Measurements from ENCODE around the gene IL36RN. TPM values are rescaled to one million over a fixed set of nuclear protein-coding genes. Genes with fewer than 3 reads are reported as not detected.

IL36RN gene
- total RNA-seq, 6 experiments from 2014 or later = not detected

DNA sequence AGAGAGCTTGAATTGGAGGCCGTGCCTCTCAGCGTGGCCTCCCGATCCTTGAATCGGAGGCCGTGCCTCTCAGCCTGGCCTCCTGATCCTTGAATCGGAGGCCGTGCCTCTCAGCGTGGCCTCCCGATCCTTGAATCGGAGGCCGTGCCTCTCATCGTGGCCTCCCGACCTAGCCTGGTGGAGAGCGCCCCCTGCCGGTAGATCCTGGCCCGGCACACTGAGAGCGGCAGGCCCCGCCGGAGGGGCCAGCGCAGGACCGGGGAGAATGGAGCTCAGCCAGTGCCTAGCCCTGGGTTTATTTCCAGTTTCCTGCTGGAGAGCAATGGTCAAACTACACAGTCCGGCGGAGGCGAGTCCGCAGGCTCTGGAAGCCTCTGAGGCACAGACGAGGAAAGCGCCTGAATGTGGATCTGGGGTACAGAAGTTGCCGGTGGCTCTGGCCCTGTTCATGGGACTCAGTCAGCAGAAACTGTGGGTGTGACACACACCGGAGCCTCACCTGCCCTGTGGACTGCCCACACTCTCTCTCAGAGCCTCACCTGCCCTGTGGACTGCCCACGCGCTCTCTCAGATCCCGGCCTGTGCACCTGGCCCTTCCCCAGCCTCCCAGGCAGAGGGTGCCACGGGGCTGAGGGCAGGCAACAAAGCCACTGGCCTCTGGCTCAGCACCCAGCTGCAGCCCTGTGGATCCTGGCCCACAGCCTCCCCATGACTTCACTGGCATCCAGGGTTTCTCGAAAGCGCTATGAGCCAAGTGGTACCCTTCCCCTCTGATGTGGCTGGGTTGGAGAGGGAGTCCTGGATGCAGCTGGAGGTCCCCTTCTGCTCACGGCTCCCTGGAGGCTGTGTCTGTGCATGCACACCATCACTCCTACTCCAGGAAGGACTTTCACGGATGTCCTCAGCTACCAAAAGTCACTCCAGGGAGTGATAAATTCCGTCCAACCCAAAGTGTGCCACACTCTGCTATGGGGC is 7.8 kb upstream of the IL36RN start:
- intact Hi-C loops (cut with DNase I) = no loop called here
- no peak overlapping the region for H3K27ac ChIP-seq
- DNase-seq (no peak), ATAC-seq (peak in 1 of 4 donors; percentile 40)
- no peak overlapping the region for H3K4me3 ChIP-seq
- no peaks in the 10 kb centered on the region for H3K27me3 ChIP-seq
- WGBS (ENCODE audit: insufficient coverage, low coverage, low lambda C conversion rate, missing lambda C conversion rate) = 66% methylated on average over 4 of the region's 38 CpGs
- H3K36me3 ChIP-seq = no peaks in the 10 kb centered on the region
- H3K9me3 ChIP-seq = no peaks in the 10 kb centered on the region
- TF ChIP-seq, protein P1, sequence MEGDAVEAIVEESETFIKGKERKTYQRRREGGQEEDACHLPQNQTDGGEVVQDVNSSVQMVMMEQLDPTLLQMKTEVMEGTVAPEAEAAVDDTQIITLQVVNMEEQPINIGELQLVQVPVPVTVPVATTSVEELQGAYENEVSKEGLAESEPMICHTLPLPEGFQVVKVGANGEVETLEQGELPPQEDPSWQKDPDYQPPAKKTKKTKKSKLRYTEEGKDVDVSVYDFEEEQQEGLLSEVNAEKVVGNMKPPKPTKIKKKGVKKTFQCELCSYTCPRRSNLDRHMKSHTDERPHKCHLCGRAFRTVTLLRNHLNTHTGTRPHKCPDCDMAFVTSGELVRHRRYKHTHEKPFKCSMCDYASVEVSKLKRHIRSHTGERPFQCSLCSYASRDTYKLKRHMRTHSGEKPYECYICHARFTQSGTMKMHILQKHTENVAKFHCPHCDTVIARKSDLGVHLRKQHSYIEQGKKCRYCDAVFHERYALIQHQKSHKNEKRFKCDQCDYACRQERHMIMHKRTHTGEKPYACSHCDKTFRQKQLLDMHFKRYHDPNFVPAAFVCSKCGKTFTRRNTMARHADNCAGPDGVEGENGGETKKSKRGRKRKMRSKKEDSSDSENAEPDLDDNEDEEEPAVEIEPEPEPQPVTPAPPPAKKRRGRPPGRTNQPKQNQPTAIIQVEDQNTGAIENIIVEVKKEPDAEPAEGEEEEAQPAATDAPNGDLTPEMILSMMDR (IDR thresholded peaks at IDR 0.05) = no peak
- TF ChIP-seq POLR2A (IDR thresholded peaks at IDR 0.05) = no peak
- H3K4me1 ChIP-seq = no peaks in the 10 kb centered on the region

GRCh38 chr2:113052396-113052917 is 6.5 kb upstream of the IL36RN start, which contains the start of gene IL36B:
TSS of gene IL36B (minus strand) at chr2:113052867.
- ATAC-seq (no peak), DNase-seq (no peak)
- Histone ChIP-seq H3K4me3 (no peak within 1 kb of the TSS), H3K27ac (no peak within 1 kb of the TSS), H3K4me1 (no peaks in the 10 kb centered on the region), H3K9me3 (no peaks in the 10 kb centered on the region), H3K36me3 (no peaks in the 10 kb centered on the region), H3K27me3 (no peaks in the 10 kb centered on the region)
- intact Hi-C loops (cut with DNase I) = no loop called here
- 63% methylated on average over 6 of the region's 6 CpGs for WGBS (ENCODE audit: insufficient coverage, low coverage, low lambda C conversion rate, missing lambda C conversion rate)
- no peak for TF ChIP-seq POLR2A (IDR thresholded peaks at IDR 0.05)
- TF ChIP-seq, protein P1 (IDR thresholded peaks at IDR 0.05) = no peak

DNA sequence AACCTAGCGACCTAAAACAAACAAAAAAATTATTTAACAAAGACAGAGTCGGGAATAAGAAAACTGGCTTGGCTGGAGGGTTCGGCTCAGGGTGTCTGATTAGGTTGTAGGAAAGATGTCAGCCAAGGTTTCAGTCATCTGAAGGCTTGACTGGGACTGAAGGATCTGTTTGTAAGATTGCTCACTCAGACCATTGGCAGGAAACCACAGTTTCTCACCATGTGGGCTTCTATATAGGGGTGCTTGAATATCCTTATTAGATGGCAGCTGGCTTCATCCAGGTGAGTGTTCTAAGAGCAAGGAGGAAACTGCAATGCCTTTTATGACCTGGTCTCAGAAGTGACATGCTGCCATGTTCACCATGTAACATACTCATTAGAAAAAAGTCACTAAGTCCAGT is 5.3 kb upstream of the IL36RN start:
- Histone ChIP-seq H3K36me3 (no peaks in the 10 kb centered on the region), H3K4me1 (no peaks in the 10 kb centered on the region), H3K9me3 (no peaks in the 10 kb centered on the region), H3K27ac (no peak overlapping the region), H3K27me3 (no peaks in the 10 kb centered on the region), H3K4me3 (no peak overlapping the region)
- no peak for ATAC-seq
- WGBS (ENCODE audit: insufficient coverage, low coverage, low lambda C conversion rate, missing lambda C conversion rate) = 53% methylated on average over 3 of the region's 3 CpGs
- intact Hi-C loops (cut with DNase I) = no loop called here
- no peak for DNase-seq
- TF ChIP-seq, protein P1 (IDR thresholded peaks at IDR 0.05) = no peak
- TF ChIP-seq POLR2A (IDR thresholded peaks at IDR 0.05) = no peak

- H3K27me3 ChIP-seq = no peaks in the 10 kb centered on the region
- no peak for TF ChIP-seq POLR2A (IDR thresholded peaks at IDR 0.05)
- TF ChIP-seq, protein P1 (IDR thresholded peaks at IDR 0.05) = no peak
- H3K36me3 ChIP-seq = no peaks in the 10 kb centered on the region
- no peak for DNase-seq
- H3K4me1 ChIP-seq = no peaks in the 10 kb centered on the region
- H3K9me3 ChIP-seq = no peaks in the 10 kb centered on the region
- H3K27ac ChIP-seq = no peak overlapping the region
- no peak overlapping the region for H3K4me3 ChIP-seq
- intact Hi-C loops (cut with DNase I) = no loop called here
- no peak for ATAC-seq
Measured at GRCh38 chr2:113054066-113054465, 4.9 kb upstream of the IL36RN start.

All from right lobe of liver (tissue), 6 donors.